SK-N-SH (cell line): Measurements from ENCODE around the gene PKD2L1. TPM values are rescaled to one million over a fixed set of nuclear protein-coding genes. Genes with fewer than 3 reads are reported as not detected.
A peak's percentile ranks its signal among the peaks of the same experiment; 100 is the strongest.

Source experiments
- CTCF ChIP-seq: fragments of 200-600 bp; sonication (generic); IDR thresholded peaks from 2 replicates; pipeline ENCODE4 v1.6.1; 2017; ENCODE audit warnings: antibody characterized with exemption, mild to moderate bottlenecking, moderate library complexity
- ELF1 ChIP-seq: IDR thresholded peaks from 2 replicates; pipeline ENCODE4 v1.4.0; 2012
- EP300 ChIP-seq, 2 experiments: IDR thresholded peaks; 2 replicates each; pipeline versions ENCODE4 v1.4.0 to v1.6.1; 2012; ENCODE audit warnings: borderline replicate concordance in 1 of 2, low read depth in 1 of 2, low read length in 1 of 2
- EZH2phosphoT487 ChIP-seq: fragments of 200-600 bp; sonication (generic); IDR thresholded peaks from 2 replicates; pipeline ENCODE4 v1.6.1; 2017; ENCODE audit warnings: low read depth, mixed run types, mild to moderate bottlenecking, antibody characterized with exemption, moderate library complexity, borderline replicate concordance
- FOSL2 ChIP-seq: IDR thresholded peaks from 2 replicates; pipeline ENCODE4 v1.4.0; 2012; ENCODE audit warnings: low read depth, mild to moderate bottlenecking, moderate library complexity, borderline replicate concordance
- FOXJ3 ChIP-seq: sonication (generic); formaldehyde crosslinking; IDR thresholded peaks from 2 replicates; pipeline ENCODE4 v1.5.1; 2020; ENCODE audit warnings: mild to moderate bottlenecking, missing genetic modification reagents
- FOXM1 ChIP-seq: IDR thresholded peaks from 2 replicates; pipeline ENCODE4 v1.4.0; 2012; ENCODE audit warnings: low read depth, mild to moderate bottlenecking
- GABPA ChIP-seq: IDR thresholded peaks from 2 replicates; pipeline ENCODE4 v1.4.0; 2012; ENCODE audit warnings: low read depth, mild to moderate bottlenecking
- GATA2 ChIP-seq: sonication (generic); formaldehyde crosslinking; IDR thresholded peaks from 2 replicates; pipeline ENCODE4 v1.5.0; 2020; ENCODE audit warnings: mild to moderate bottlenecking, missing genetic modification reagents
- JUND ChIP-seq: IDR thresholded peaks from 2 replicates; pipeline ENCODE4 v1.4.0; 2012
- MXI1 ChIP-seq: IDR thresholded peaks from 2 replicates; pipeline ENCODE4 v1.6.1; 2012; ENCODE audit warnings: mild to moderate bottlenecking, low read depth, low read length, improper control_type of control experiment
- NFIC ChIP-seq: IDR thresholded peaks from 2 replicates; pipeline ENCODE4 v1.4.0; 2012; ENCODE audit warnings: borderline replicate concordance
- NRF1 ChIP-seq: IDR thresholded peaks from 2 replicates; pipeline ENCODE4 v1.6.1; 2012; ENCODE audit warnings: low read depth, mild to moderate bottlenecking, low read length
- POLR2AphosphoS5 ChIP-seq: IDR thresholded peaks from 2 replicates; pipeline ENCODE4 v1.6.1; 2012; ENCODE audit warnings: low read depth, low read length
- RAD21 ChIP-seq: IDR thresholded peaks from 2 replicates; pipeline ENCODE4 v1.6.1; 2012; ENCODE audit warnings: mild to moderate bottlenecking, low read length
- RCOR1 ChIP-seq: fragments of 150-350 bp; IDR thresholded peaks from 2 replicates; pipeline ENCODE4 v1.6.1; 2017; ENCODE audit warnings: antibody characterized with exemption, low read length
- RFX5 ChIP-seq: IDR thresholded peaks from 2 replicates; pipeline ENCODE4 v1.6.1; 2012; ENCODE audit warnings: mild to moderate bottlenecking, improper control_type of control experiment, low read length
- RXRA ChIP-seq: IDR thresholded peaks from 2 replicates; pipeline ENCODE4 v1.4.0; 2012; ENCODE audit warnings: low read depth, mild to moderate bottlenecking, borderline replicate concordance
- TAF1 ChIP-seq: IDR thresholded peaks from 2 replicates; pipeline ENCODE4 v1.6.1; 2012; ENCODE audit warnings: low read depth, mild to moderate bottlenecking, low read length, moderate library complexity, borderline replicate concordance
- TCF12 ChIP-seq: IDR thresholded peaks from 2 replicates; pipeline ENCODE4 v1.4.0; 2012
- TEAD4 ChIP-seq: IDR thresholded peaks from 2 replicates; pipeline ENCODE4 v1.4.0; 2012; ENCODE audit warnings: mild to moderate bottlenecking, borderline replicate concordance; ENCODE audit not compliant: insufficient read depth
- USF1 ChIP-seq: IDR thresholded peaks from 2 replicates; pipeline ENCODE4 v1.4.0; 2012; ENCODE audit warnings: low read depth, borderline replicate concordance
- YY1 ChIP-seq: IDR thresholded peaks from 2 replicates; pipeline ENCODE4 v1.4.0; 2012; ENCODE audit warnings: low read depth, mild to moderate bottlenecking
- polyA plus RNA-seq, 3 experiments: library from polyadenylated mRNA; depleted of rRNA; stranded (reverse); fragments of >200 nt; gene quantifications; 2 replicates each; pipeline ENCODE4 v1.2.3, GENCODE V29; 2012
- TF ChIP-seq, protein P1 (sequence below): IDR thresholded peaks from 2 replicates; pipeline ENCODE4 v1.4.0; 2012; ENCODE audit warnings: low read depth
- TF ChIP-seq, protein P2 (sequence below): IDR thresholded peaks from 2 replicates; pipeline ENCODE4 v1.6.1; 2012; ENCODE audit warnings: mild to moderate bottlenecking, low read depth, low read length, moderate library complexity

The PKD2L1 gene
- polyA plus RNA-seq, 1 of the 3 experiments (the other 2 are of a cell fraction) = not detected

- no peak for TF ChIP-seq CTCF
- no peak for TF ChIP-seq NRF1
- TF ChIP-seq ELF1 = peak; percentile 91
- TF ChIP-seq RCOR1 = 0 out of 2 replicates have a peak, but pooled peaks have one; percentile 24
- no peak for TF ChIP-seq RAD21
- peak; percentile 85 for TF ChIP-seq POLR2AphosphoS5
- TF ChIP-seq MXI1 = peak; percentile 89; the same call in 1 of the 2 replicates
- TF ChIP-seq, protein P1, sequence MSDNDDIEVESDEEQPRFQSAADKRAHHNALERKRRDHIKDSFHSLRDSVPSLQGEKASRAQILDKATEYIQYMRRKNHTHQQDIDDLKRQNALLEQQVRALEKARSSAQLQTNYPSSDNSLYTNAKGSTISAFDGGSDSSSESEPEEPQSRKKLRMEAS = peak; percentile 57
- TF ChIP-seq TEAD4 = no peak
- TF ChIP-seq USF1 = no peak
- TF ChIP-seq JUND = no peak
- TF ChIP-seq FOSL2 = no peak
- peak; percentile 52; the same call in 1 of the 2 replicates for TF ChIP-seq RFX5
- TF ChIP-seq TCF12 = no peak
- no peak for TF ChIP-seq NFIC
- TF ChIP-seq GABPA = no peak; the same call in 1 of the 2 replicates
- no peak for TF ChIP-seq FOXJ3 (CRISPR knock-in tag)
- TF ChIP-seq FOXM1 = no peak
- TF ChIP-seq GATA2 (CRISPR knock-in tag) = no peak
- TF ChIP-seq YY1 = no peak
- no peak for TF ChIP-seq RXRA
- TF ChIP-seq TAF1 = peak; percentile 67
- TF ChIP-seq EP300 (IDR thresholded peaks at IDR 0.05; ENCODE audit: borderline replicate concordance in 1 of 2, low read depth in 1 of 2, low read length in 1 of 2) = no peak
- TF ChIP-seq, protein P2, sequence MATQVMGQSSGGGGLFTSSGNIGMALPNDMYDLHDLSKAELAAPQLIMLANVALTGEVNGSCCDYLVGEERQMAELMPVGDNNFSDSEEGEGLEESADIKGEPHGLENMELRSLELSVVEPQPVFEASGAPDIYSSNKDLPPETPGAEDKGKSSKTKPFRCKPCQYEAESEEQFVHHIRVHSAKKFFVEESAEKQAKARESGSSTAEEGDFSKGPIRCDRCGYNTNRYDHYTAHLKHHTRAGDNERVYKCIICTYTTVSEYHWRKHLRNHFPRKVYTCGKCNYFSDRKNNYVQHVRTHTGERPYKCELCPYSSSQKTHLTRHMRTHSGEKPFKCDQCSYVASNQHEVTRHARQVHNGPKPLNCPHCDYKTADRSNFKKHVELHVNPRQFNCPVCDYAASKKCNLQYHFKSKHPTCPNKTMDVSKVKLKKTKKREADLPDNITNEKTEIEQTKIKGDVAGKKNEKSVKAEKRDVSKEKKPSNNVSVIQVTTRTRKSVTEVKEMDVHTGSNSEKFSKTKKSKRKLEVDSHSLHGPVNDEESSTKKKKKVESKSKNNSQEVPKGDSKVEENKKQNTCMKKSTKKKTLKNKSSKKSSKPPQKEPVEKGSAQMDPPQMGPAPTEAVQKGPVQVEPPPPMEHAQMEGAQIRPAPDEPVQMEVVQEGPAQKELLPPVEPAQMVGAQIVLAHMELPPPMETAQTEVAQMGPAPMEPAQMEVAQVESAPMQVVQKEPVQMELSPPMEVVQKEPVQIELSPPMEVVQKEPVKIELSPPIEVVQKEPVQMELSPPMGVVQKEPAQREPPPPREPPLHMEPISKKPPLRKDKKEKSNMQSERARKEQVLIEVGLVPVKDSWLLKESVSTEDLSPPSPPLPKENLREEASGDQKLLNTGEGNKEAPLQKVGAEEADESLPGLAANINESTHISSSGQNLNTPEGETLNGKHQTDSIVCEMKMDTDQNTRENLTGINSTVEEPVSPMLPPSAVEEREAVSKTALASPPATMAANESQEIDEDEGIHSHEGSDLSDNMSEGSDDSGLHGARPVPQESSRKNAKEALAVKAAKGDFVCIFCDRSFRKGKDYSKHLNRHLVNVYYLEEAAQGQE = peak; percentile 78
- no peak for TF ChIP-seq EZH2phosphoT487
- TF ChIP-seq, all 33 proteins: peak for 11
Measured at GRCh38 chr10:100267239-100268104, 62.6 kb downstream of the PKD2L1 start, which contains the start of gene CWF19L1 (continued).
